Right cardiac atrium (tissue), 5 donors: Measurements from ENCODE around the gene LY86. TPM values are rescaled to one million over a fixed set of nuclear protein-coding genes. Genes with fewer than 3 reads are reported as not detected.

Experiments
- ATAC-seq, 2 donors: fragments of 200-7000 bp; cut with Tn5 transposase; one replicate each; pipeline versions ENCODE4 v1.8.0 to v1.9.1; 2020; ENCODE audit warnings: moderate library complexity in 2 of 2, mild to moderate bottlenecking in 1 of 2
- DNase-seq, 3 donors: peaks; one replicate each; pipeline ENCODE4 v3.0.0-alpha.2; 2020
- H3K27ac ChIP-seq: one replicate; pipeline ENCODE4 v1.5.1; 2013; ENCODE audit warnings: mild to moderate bottlenecking, low read length, control low read depth, moderate library complexity
- H3K27me3 ChIP-seq: one replicate; pipeline ENCODE4 v1.6.1; 2013; ENCODE audit not compliant: control insufficient read depth, insufficient read depth
- H3K4me1 ChIP-seq: one replicate; pipeline ENCODE4 v1.6.1; 2013; ENCODE audit warnings: low read length; ENCODE audit not compliant: control insufficient read depth, insufficient read depth
- H3K4me3 ChIP-seq: one replicate; pipeline ENCODE4 v1.5.1; 2013; ENCODE audit warnings: low read length, control low read depth
- H3K9me3 ChIP-seq: one replicate; pipeline ENCODE4 v1.6.1; 2013; ENCODE audit warnings: low read length; ENCODE audit not compliant: control insufficient read depth
- WGBS: extraction: QIAGEN DNeasy Blood & Tissue Kit; methylation state at CpG from one replicate; pipeline ENCODE4 v1.1.7; 2013; 5-methylcytosine and 5-hydroxymethylcytosine counted together
- intact Hi-C, 4 donors: fragments of 100-400 bp; cut with DNase I; formaldehyde crosslinking; loops; one replicate each; pipeline versions ENCODE4 v1.11.0 to v1.14.0; 2022 to 2023
- polyA plus RNA-seq: library from polyadenylated mRNA; stranded (reverse); fragments of 200-250 nt; gene quantifications from one replicate; pipeline ENCODE4 v1.2.3, GENCODE V29; 2013
- total RNA-seq, 4 donors: library from RNA; stranded (reverse); fragmentation: NEBNext Ultra II Directional; extraction: Animal tissue kit (Norgen Biotek cat#: 25700); gene quantifications; one replicate each; pipeline ENCODE4 v1.2.1, GENCODE V29; 2021
- donor health status: healthy with polysubstance abuse.
- donor health status: DM: no; HTN: yes; CAD: no.
- donor health status: DM: no; HTN: no; CAD: no.
- donor health status: DM: no; HTN: yes; CAD: no; lungs with severe emphysema.
- donor health status: DM: yes; HTN: yes; CAD: no.

The LY86 gene
- total and polyA plus RNA-seq, 5 donors = 1.7 to 4.1 (median 2.3) TPM

DNA sequence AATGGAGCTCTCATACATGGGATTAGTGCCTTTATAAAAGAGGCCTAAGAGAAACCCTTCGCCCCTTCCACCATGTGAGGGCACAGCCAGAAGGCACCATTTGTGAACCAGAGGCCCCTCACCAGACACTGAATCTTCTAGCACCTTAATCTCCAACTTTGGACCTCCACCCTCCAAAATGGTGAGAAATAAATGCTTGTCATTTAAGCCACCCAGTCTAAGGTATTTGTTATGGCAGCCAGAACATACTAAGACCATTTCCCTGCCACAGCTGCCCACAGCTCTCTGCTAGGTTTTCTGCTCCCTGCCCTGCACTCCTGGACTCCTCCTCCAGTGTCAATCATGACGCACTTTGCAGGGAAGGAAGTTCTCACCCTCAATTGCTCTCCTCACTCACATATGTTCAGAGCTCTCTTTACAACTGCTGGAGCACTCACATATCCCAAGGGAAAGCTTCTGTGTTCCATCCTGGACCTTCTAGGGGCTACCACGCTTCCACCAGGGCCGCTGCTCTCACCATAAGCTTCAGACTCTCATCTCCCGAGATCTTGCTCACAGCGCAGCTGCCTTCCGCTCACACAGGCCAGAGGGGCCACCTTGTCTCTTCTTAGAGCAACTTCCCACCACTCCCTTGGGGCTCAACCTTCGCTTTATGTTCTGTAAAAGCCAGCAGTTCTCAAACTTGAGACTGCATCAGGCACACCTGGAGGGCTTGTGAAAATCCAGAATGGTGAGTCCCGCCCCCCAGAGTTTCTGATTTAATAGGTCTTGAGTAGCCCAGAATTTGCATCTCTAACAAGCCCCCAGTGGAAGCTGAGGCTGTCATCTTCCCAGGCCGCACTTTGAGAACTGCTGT, 1.6 kb upstream of the LY86 start:
- ATAC-seq (no peak), DNase-seq (no peak)
- Histone ChIP-seq H3K4me1 (peaks cover 3% of the 10 kb centered on the region), H3K9me3 (no peaks in the 10 kb centered on the region), H3K4me3 (no peak overlapping the region), H3K27me3 (no peaks in the 10 kb centered on the region), H3K27ac (no peak overlapping the region)
- intact Hi-C loops = no loop called here
- WGBS = 93% methylated on average over 10 of the region's 10 CpGs

DNA sequence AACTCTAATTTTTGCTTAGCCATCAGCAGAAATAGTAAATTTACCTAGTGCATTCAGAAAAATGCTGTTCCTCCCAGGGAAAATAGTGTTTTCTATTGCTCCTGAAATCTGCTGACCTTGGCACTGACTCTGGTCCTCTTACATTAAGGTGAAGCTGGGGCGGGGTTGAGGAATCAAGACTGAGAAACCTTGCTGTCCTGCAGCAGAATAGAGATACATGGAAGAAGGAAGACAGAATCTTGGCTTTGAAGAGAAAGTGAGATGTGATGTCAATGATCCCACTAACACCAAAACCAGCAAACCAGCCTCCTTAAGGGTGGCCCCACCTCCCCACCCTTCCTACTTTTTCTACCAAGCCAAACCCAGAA, 840 bp upstream of the LY86 start:
- no peak overlapping the region for H3K4me3 ChIP-seq
- no peak for DNase-seq
- H3K27me3 ChIP-seq = no peaks in the 10 kb centered on the region
- H3K9me3 ChIP-seq = no peaks in the 10 kb centered on the region
- intact Hi-C loops = no loop called here
- ATAC-seq = no peak
- peaks cover 5% of the 10 kb centered on the region for H3K4me1 ChIP-seq
- WGBS = 98% methylated on average over 1 of the region's 1 CpG
- no peak overlapping the region for H3K27ac ChIP-seq

DNA sequence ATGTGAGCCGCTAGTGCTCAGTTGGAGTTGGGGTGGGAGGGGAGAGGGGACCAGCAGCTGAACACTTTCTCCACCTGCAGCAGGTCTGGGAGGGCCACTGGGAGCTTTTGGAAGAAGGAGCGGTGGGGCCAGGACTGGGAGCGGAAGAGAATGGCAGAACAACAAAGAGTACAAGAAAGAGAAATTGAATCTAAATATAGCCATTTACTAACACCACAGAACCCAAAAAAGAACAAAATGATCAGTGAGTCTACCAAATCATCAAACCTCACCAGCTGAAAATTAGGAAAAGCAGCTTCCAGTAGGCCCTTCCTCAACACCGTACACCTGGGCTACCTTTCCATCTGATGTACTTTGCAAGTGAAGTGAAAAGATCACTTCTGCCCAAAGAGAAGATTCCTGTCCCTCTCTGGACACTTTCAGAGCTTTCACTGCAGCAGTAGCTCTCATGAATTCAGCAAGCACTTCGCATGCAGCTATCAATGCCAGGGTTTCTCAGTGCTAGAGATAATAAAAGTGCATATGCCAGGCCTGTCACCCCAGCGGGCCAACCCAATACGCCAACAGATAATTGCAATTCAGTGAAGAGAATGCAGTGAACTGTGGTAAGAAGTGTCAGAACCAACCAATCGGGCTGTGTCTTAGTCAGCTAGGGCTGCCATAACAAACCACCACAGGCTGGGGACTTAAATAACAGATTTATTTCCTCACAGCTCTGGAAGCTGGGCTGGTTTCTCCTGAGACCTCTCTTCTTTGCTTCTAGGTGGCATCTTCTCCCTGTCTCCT, 597 bp downstream of the LY86 start:
- WGBS = 47% methylated on average over 8 of the region's 8 CpGs
- Histone ChIP-seq H3K4me1 (peaks cover 8% of the 10 kb centered on the region), H3K4me3 (no peak overlapping the region)

DNA sequence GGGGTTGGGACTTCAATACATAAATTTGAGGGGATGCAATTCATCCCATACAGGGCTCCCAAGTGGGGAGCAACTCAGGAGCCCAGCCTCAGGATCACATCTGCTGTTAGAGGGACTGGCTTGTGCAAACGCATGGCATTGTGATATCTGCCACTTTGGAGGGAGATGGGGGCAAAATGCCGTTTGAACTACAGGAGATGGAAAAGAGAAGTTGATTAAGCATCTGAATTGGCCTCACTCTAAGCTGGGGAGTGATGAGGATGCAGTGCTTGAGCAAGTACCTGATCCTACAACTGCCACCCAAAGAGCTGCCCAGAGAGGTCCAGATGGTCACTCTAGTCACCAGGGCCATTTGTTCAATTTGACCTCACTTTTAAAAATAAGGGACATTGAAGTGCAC, 2.0 kb downstream of the LY86 start:
- no peak for ATAC-seq
- no peaks in the 10 kb centered on the region for H3K9me3 ChIP-seq
- no peaks in the 10 kb centered on the region for H3K27me3 ChIP-seq
- DNase-seq = no peak
- no peak overlapping the region for H3K4me3 ChIP-seq
- no peak overlapping the region for H3K27ac ChIP-seq
- intact Hi-C loops = loop anchor here in 1 of 4 donors (10.0 kb wide), 1 partner anchor 64 kb away; no protein-coding TSS in a partner anchor
- H3K4me1 ChIP-seq = peaks cover 8% of the 10 kb centered on the region
- WGBS = 82% methylated on average over 2 of the region's 2 CpGs

More for the DNA sequence above, 597 bp downstream of the LY86 start:
- intact Hi-C loops = no loop called here
- H3K27ac ChIP-seq = peak overlapping the region; percentile 79
- ATAC-seq (peak; percentile 56 to 79), DNase-seq (peak in 1 of 3 donors; percentile 29)
- no peaks in the 10 kb centered on the region for H3K27me3 ChIP-seq
- H3K9me3 ChIP-seq = no peaks in the 10 kb centered on the region

DNA sequence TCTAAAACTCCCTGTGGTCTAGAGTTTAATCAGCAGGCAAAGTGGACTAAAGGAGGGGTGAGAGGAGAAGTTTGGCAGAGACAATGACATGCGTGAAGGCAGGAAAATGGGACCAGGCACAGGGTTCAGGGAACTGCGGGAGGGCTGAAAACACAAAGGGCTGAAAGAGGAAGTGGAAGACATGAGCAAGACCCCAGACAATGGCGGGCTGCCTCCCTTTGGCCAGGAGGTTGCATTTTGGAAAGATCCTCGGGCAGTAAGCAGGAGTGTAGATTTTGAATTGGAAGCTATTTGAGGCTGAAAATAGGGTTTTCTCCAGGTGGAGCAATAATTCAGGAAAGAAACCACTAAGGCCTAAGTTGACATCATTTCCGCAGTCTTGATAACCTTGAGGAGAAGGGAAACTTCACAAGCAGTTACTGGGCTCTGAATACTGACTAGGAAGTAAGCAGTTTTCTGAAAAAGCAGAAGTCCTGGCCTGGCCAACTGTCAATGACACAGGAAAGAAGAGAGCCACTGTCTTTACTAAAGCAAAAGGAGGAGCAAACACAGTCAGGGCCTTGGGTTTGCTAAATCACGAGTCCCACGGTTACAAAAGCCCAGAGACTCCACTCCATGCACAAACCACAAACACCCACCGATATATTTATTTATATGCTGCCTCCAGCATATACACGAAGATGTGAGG, 3.4 kb downstream of the LY86 start:
- H3K4me1 ChIP-seq = peaks cover 15% of the 10 kb centered on the region
- H3K9me3 ChIP-seq = no peaks in the 10 kb centered on the region
- intact Hi-C loops = loop anchor here in 1 of 4 donors (10.0 kb wide), 1 partner anchor 63 kb away; no protein-coding TSS in a partner anchor
- DNase-seq (peak in 1 of 3 donors; percentile 22), ATAC-seq (peak; percentile 17 to 72)
- no peak overlapping the region for H3K4me3 ChIP-seq
- peak overlapping the region; percentile 25 for H3K27ac ChIP-seq
- H3K27me3 ChIP-seq = no peaks in the 10 kb centered on the region
- 55% methylated on average over 9 of the region's 9 CpGs for WGBS

DNA sequence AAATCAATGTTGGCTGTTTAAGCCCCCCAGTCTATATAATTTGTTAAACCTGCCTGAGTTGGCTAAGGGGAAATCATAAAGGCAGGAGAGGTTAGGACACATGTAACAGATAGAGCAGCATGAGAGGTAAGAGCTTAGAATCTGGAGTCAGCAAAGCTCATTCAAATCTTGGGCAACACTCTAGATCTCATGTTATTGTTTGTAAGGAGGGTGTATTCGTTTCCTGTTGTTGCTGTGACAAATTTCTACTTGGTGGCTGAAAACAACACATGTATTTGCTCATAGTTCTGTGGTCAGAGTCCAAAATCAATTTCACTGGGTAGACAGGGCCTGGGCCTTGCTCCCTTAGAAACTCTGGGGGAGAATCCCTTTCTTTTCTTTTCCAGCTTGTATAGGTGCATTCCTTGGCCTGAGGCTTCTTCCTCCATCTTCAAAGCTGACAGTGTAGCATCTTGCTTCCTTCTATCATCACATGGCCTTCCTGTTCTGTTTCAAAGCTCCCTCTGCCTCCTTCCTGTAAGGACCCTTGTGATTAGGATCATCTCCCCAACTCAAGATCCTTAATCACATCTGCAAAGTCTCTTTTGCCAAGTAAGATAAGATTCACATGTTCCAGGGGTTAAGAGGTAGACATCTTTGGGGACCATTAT, 4.4 kb downstream of the LY86 start:
- intact Hi-C loops = loop anchor here in 1 of 4 donors (10.0 kb wide), 1 partner anchor 62 kb away; no protein-coding TSS in a partner anchor
- no peak for ATAC-seq
- Histone ChIP-seq H3K9me3 (no peaks in the 10 kb centered on the region), H3K27ac (peak overlapping the region; percentile 25), H3K4me3 (no peak overlapping the region), H3K27me3 (no peaks in the 10 kb centered on the region), H3K4me1 (peaks cover 22% of the 10 kb centered on the region)
- DNase-seq = no peak
- WGBS = 48% methylated on average over 1 of the region's 1 CpG

DNA sequence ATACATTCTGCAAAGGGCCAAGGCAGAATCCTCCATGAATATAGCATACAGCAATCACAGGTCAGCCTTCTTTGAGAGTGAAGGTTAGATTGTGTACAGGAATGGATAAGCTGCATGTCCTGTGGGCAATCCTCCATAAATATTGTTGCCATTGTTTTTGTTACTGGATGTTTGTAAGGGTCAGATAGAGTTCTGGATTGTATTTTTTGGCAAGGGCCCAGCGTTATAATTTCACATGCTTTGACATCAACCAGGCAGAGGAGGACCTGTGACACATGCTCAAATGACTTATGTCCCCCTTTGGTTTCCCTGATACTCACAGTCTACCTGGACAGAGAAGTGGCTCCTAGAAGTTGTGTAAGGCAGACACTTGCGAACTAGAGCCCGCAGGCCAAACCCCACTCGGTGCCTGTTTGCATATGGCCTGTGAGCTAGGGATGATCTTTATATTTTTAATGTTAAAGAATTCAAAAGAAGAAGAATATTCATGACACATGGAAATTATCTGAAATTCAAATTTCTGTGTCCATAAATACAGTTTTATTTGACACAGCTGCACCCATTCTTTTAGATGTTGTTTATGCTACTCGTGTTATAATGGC, 5.4 kb downstream of the LY86 start:
- H3K27me3 ChIP-seq = no peaks in the 10 kb centered on the region
- H3K9me3 ChIP-seq = no peaks in the 10 kb centered on the region
- ATAC-seq (no peak), DNase-seq (no peak)
- peaks cover 19% of the 10 kb centered on the region for H3K4me1 ChIP-seq
- peak overlapping the region; percentile 30 for H3K27ac ChIP-seq
- H3K4me3 ChIP-seq = no peak overlapping the region
- intact Hi-C loops = loop anchor here in 1 of 4 donors (10.0 kb wide), 1 partner anchor 61 kb away; no protein-coding TSS in a partner anchor
- WGBS = 69% methylated on average over 5 of the region's 5 CpGs

DNA sequence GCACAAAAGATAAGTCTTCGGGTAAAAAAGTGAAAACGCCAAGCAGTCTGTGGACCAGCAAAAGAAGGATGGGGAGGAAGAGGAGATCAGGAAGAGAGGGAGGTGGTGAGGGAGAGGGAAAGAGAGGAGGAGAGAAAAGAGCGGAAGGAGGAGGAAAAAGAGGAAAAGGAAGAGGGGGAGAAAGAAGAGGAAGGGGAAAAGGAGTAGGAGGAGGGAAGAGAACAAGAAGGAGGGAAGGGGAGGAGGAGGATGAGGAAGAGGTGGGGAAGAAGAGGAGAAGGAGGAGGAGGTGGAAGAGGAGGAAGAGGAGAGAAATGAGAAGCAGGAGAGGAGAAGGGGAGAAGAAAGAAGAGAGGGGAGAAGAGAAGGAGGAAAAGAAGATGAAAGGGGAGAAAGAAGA, 6.5 kb downstream of the LY86 start:
- no peak for DNase-seq
- no peak for ATAC-seq
- H3K4me3 ChIP-seq = no peak overlapping the region
- 89% methylated on average over 3 of the region's 3 CpGs for WGBS
- no peaks in the 10 kb centered on the region for H3K9me3 ChIP-seq
- no peak overlapping the region for H3K27ac ChIP-seq
- H3K4me1 ChIP-seq = peaks cover 23% of the 10 kb centered on the region
- intact Hi-C loops = loop anchor here in 1 of 4 donors (10.0 kb wide), 1 partner anchor 60 kb away; no protein-coding TSS in a partner anchor
- no peaks in the 10 kb centered on the region for H3K27me3 ChIP-seq

DNA sequence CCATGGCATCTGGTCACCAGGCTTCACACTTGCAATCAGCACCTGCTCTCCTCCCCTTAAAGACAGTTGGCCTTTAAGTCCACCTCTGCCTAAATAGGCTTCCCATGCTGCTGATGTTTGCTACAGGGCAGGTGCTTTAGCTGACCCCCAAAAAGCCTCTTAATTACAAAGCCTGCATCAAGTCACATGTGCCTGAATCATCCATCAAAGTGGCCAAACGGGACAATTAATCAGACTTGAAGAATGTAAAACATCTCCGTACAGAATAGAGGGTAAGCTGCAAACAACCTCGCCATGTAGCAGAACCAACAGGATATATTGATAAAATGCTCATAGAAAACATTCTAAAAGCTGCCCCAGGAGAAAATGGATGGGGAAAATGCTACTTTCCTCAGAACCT, 7.4 kb downstream of the LY86 start:
- intact Hi-C loops = loop anchor here in 1 of 4 donors (10.0 kb wide), 1 partner anchor 59 kb away; no protein-coding TSS in a partner anchor
- Histone ChIP-seq H3K4me1 (peaks cover 23% of the 10 kb centered on the region), H3K27ac (peak overlapping the region; percentile 62), H3K27me3 (no peaks in the 10 kb centered on the region), H3K9me3 (no peaks in the 10 kb centered on the region), H3K4me3 (no peak overlapping the region)
- no peak for ATAC-seq
- DNase-seq = no peak
- WGBS = 67% methylated on average over 3 of the region's 3 CpGs
